GM04503 (cell line): ENCODE data around the gene PTPRZ1.
A peak's percentile ranks its signal among the peaks of the same experiment; 100 is the strongest.

Experiments used
- DNase-seq: peaks from one replicate; pipeline ENCODE4 v3.0.0-alpha.2; 2012; ENCODE audit warnings: low read depth

PTPRZ1 gene

GRCh38 chr7:121954803-121955202 is 81.8 kb downstream of the PTPRZ1 start:
- DNase-seq: peak; percentile 31

GRCh38 chr7:121957626-121958025 is 84.7 kb downstream of the PTPRZ1 start:
- no peak for DNase-seq

GRCh38 chr7:121960678-121961077 is 87.7 kb downstream of the PTPRZ1 start:
- DNase-seq: no peak

GRCh38 chr7:121961089-121961867 is 88.3 kb downstream of the PTPRZ1 start:
- DNase-seq: peak; percentile 66

- no peak for DNase-seq
Observed at GRCh38 chr7:121966276-121966934, 93.4 kb downstream of the PTPRZ1 start.

GRCh38 chr7:121966935-121967332 is 94.0 kb downstream of the PTPRZ1 start:
- DNase-seq: no peak

GRCh38 chr7:121985476-121986030 is 112.6 kb downstream of the PTPRZ1 start:
- DNase-seq: no peak

- no peak for DNase-seq
Observed at GRCh38 chr7:121992068-121992467, 119.1 kb downstream of the PTPRZ1 start.

- DNase-seq: peak; percentile 31
Observed at GRCh38 chr7:121994625-121995410, 121.9 kb downstream of the PTPRZ1 start.

- DNase-seq: no peak
Observed at GRCh38 chr7:122006687-122007086, 133.7 kb downstream of the PTPRZ1 start.

- no peak for DNase-seq
Observed at GRCh38 chr7:122010116-122010515, 137.2 kb downstream of the PTPRZ1 start.

GRCh38 chr7:122013065-122013464 is 140.1 kb downstream of the PTPRZ1 start:
- no peak for DNase-seq

GRCh38 chr7:122013630-122014029 is 140.7 kb downstream of the PTPRZ1 start:
- DNase-seq: no peak

- no peak for DNase-seq
Observed at GRCh38 chr7:122014697-122015096, 141.7 kb downstream of the PTPRZ1 start.

GRCh38 chr7:122018032-122018431 is 145.1 kb downstream of the PTPRZ1 start:
- DNase-seq: no peak

GRCh38 chr7:122027058-122027457 is 154.1 kb downstream of the PTPRZ1 start:
- no peak for DNase-seq

- no peak for DNase-seq
Observed at GRCh38 chr7:122033641-122034040, 160.7 kb downstream of the PTPRZ1 start.

- DNase-seq: no peak
Observed at GRCh38 chr7:122035876-122036275, 162.9 kb downstream of the PTPRZ1 start.

- DNase-seq: no peak
Observed at GRCh38 chr7:122038134-122038533, 165.2 kb downstream of the PTPRZ1 start.

- no peak for DNase-seq
Observed at GRCh38 chr7:122038904-122039303, 165.9 kb downstream of the PTPRZ1 start.

- no peak for DNase-seq
Observed at GRCh38 chr7:122040147-122040546, 167.2 kb downstream of the PTPRZ1 start.

- DNase-seq: no peak
Observed at GRCh38 chr7:122046402-122046801, 173.4 kb downstream of the PTPRZ1 start.
